ENCODE measurements around the gene C6orf58.

DNA sequence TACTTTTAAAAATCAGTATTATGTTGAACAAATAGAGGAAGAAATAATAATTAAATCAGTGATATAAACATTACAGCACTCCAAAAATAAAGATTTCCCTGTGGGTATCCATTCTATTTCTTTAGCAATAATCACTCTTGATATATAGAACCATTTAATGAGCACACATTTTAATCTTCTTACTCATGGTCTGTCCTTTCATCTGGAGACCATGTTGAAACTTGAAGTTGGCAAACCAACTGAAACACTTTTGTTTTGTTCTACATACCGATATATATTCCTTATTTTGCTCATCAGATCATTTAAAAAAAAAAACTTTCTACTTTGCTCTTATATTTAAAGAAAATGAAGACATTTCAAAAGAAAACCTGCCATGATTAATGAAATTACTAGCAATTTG is 13.4 kb downstream of the C6orf58 start:
- TF ChIP-seq, protein P1, sequence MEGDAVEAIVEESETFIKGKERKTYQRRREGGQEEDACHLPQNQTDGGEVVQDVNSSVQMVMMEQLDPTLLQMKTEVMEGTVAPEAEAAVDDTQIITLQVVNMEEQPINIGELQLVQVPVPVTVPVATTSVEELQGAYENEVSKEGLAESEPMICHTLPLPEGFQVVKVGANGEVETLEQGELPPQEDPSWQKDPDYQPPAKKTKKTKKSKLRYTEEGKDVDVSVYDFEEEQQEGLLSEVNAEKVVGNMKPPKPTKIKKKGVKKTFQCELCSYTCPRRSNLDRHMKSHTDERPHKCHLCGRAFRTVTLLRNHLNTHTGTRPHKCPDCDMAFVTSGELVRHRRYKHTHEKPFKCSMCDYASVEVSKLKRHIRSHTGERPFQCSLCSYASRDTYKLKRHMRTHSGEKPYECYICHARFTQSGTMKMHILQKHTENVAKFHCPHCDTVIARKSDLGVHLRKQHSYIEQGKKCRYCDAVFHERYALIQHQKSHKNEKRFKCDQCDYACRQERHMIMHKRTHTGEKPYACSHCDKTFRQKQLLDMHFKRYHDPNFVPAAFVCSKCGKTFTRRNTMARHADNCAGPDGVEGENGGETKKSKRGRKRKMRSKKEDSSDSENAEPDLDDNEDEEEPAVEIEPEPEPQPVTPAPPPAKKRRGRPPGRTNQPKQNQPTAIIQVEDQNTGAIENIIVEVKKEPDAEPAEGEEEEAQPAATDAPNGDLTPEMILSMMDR (IDR thresholded peaks at IDR 0.05 in 2 of 3, conservative IDR thresholded peaks at IDR 0.05 in 1 of 3; ENCODE audit: control insufficient read depth in 2 of 3, extremely low read depth in 1 of 3, insufficient read depth in 1 of 3, low read depth in 3 of 3, low read length in 3 of 3), result no peak
- TF ChIP-seq MYC (IDR thresholded peaks at IDR 0.05; ENCODE audit: insufficient read depth, insufficient read length, insufficient replicate concordance, low read length, severe bottlenecking) (no peak), NFYB (IDR thresholded peaks at IDR 0.05; ENCODE audit: insufficient read depth, low read depth, low read length) (no peak), RELA (IDR thresholded peaks at IDR 0.05; ENCODE audit: borderline replicate concordance, partially characterized antibody) (no peak)
- TF ChIP-seq, protein P2, sequence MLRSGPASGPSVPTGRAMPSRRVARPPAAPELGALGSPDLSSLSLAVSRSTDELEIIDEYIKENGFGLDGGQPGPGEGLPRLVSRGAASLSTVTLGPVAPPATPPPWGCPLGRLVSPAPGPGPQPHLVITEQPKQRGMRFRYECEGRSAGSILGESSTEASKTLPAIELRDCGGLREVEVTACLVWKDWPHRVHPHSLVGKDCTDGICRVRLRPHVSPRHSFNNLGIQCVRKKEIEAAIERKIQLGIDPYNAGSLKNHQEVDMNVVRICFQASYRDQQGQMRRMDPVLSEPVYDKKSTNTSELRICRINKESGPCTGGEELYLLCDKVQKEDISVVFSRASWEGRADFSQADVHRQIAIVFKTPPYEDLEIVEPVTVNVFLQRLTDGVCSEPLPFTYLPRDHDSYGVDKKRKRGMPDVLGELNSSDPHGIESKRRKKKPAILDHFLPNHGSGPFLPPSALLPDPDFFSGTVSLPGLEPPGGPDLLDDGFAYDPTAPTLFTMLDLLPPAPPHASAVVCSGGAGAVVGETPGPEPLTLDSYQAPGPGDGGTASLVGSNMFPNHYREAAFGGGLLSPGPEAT (IDR thresholded peaks at IDR 0.05; ENCODE audit: low read depth), result no peak
- TF ChIP-seq, protein P3, sequence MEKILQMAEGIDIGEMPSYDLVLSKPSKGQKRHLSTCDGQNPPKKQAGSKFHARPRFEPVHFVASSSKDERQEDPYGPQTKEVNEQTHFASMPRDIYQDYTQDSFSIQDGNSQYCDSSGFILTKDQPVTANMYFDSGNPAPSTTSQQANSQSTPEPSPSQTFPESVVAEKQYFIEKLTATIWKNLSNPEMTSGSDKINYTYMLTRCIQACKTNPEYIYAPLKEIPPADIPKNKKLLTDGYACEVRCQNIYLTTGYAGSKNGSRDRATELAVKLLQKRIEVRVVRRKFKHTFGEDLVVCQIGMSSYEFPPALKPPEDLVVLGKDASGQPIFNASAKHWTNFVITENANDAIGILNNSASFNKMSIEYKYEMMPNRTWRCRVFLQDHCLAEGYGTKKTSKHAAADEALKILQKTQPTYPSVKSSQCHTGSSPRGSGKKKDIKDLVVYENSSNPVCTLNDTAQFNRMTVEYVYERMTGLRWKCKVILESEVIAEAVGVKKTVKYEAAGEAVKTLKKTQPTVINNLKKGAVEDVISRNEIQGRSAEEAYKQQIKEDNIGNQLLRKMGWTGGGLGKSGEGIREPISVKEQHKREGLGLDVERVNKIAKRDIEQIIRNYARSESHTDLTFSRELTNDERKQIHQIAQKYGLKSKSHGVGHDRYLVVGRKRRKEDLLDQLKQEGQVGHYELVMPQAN (conservative IDR thresholded peaks at IDR 0.05), result no peak
